ENCODE measurements around the gene LRFN5.
A peak's percentile ranks its signal among the peaks of the same experiment; 100 is the strongest.
"Not testable (repeated sequence)": the region's sequence is repeated elsewhere in the genome, so short reads cannot be mapped to it uniquely, and the experiment has no call there.

The LRFN5 gene

DNA sequence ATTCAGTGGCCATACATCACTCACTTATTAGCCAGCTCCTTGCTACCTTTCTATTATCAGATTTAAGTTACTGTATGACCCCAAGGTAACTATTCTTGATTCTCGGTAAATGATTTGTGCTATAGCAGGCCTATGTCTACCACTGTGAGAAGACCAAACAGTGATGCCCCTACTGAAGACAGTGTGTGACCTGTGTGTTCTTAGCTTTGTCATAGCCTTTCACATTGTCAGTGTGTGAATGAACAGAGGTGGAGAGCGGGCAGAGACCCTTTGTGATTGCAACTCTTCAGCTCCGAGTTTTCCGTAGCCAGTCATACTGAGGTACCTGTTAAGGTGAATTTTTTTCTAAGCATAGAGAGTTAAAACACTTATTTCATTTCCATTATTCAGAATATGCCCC, 294.0 kb downstream of the LRFN5 start:
- no peak for FAIRE-seq

DNA sequence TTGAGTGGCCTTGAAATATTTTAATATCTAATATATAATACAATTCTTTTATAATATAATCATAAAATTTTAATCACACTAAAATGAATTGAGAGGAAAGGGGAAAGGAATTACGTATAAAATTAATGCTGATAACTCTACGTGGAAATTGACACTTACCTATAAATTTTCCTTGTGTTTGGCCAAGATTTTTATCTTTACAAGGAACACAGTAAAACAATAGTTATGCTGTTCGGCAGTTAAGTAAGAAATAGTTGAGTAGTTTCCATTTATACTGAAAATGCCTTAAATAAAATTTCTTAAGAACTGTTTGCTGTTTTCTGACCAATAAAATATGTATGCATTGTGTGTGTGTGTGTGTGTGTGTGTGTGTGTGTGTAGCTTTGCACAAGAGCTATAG, 294.4 kb downstream of the LRFN5 start:
- FAIRE-seq = no peak

GRCh38 chr14:41905394-41905964, 298.8 kb downstream of the LRFN5 start:
- no peak for FAIRE-seq

GRCh38 chr14:41911155-41911554, 304.5 kb downstream of the LRFN5 start:
- FAIRE-seq = not testable (repeated sequence)

DNA sequence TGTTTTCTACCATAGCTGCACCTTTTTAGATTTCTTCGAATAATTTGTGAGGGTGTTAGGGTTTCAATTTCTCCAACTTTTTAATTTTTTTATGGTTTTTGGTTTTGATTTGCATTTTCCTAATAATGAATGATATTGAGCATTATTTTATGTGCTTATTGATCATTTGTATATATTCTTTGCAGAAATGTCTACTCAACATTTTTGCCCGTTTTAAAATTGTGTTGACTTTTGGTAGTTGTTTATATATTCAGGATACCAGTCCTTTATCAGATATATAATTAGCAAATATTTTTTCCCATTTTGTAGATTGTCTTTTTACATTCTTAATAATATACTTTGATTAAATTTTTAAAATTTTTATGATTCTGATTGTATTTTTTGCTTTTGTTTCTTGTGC, 306.7 kb downstream of the LRFN5 start:
- no peak for FAIRE-seq

GRCh38 chr14:41915732-41916131, 309.1 kb downstream of the LRFN5 start:
- no peak for FAIRE-seq

DNA sequence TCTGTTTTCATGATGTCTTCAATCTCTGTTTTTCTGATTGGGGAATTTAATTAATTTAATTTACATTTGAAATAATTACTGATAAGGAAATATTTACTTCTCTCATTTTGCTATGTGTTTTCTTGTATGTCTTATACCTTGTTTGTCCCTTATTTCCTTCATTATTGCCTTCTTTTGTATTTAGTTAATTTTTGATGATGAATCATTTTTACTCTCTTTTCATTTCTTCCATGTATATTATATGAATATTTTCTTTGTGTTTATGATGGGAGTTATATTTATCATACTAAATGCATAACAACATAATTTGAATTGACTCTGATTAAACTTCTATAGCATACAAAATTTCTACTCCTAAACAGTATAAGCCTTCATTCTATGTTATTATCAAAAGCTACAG, 309.6 kb downstream of the LRFN5 start:
- peak; percentile 55 for FAIRE-seq

GRCh38 chr14:41925409-41925808, 318.7 kb downstream of the LRFN5 start:
- no peak for FAIRE-seq

GRCh38 chr14:41950428-41951151, 343.9 kb downstream of the LRFN5 start:
- FAIRE-seq = no peak

All from colon (tissue), 2 donors.